Epithelial cell of esophagus (primary cell): ENCODE data around the gene CIB2.

Source experiments
- DNase-seq: peaks from one replicate; pipeline ENCODE4 v3.0.0; 2010; ENCODE audit warnings: low read depth
- H3K4me3 ChIP-seq: 2 replicates; pipeline ENCODE4 v1.5.1; 2011; ENCODE audit warnings: mild to moderate bottlenecking, low read length, control low read depth
- CTCF ChIP-seq: IDR thresholded peaks from 2 replicates; pipeline ENCODE4 v1.5.1; 2011; ENCODE audit warnings: low read depth, mild to moderate bottlenecking, low read length, control low read depth, inconsistent platforms; ENCODE audit not compliant: insufficient read depth; ENCODE audit errors: missing control alignments

Gene CIB2

GRCh38 chr15:78174401-78174800 is 43.2 kb upstream of the CIB2 start:
- DNase-seq, result no peak
- TF ChIP-seq CTCF, result no peak
- no peak overlapping the region for H3K4me3 ChIP-seq

- H3K4me3 ChIP-seq, result no peak overlapping the region
- DNase-seq, result no peak
- TF ChIP-seq CTCF, result no peak
Observed at GRCh38 chr15:78171864-78172472, 40.7 kb upstream of the CIB2 start.

GRCh38 chr15:78170848-78171773 is 39.9 kb upstream of the CIB2 start:
- TF ChIP-seq CTCF, result no peak
- no peak for DNase-seq
- no peak overlapping the region for H3K4me3 ChIP-seq

- no peak overlapping the region for H3K4me3 ChIP-seq
- TF ChIP-seq CTCF, result no peak
- no peak for DNase-seq
Observed at GRCh38 chr15:78168608-78169007, 37.4 kb upstream of the CIB2 start.

DNA sequence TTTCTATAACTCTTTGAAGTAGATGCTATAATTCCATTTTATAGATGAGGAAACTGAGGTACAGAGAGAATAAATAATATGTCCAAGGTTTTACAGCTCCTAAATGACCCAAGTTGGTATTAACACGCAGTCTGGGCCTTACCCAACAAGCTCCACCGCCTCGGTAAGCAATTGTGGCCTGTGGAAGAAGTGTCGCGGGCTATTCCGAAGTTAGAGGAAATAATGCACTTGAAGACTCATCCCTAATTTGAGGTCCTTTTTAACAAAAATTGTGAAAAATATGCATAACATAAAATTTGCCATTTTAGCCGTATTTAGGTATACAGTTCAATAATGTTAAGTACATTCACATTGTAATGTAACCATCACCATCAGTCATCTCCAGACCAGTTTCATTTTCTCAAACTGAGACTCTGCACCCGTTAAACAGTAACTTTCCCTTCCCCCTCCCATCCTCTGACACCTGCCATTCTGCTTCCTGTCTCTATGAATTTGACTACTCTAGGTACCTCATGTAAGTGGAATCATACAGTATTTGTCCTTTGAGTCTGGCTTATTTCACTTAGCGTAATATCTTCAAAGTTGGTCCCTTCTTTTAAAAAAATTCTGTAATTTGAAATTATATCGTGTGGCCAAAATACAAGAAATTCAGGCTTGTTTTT is 36.1 kb upstream of the CIB2 start:
- DNase-seq, result no peak
- TF ChIP-seq CTCF, result no peak

GRCh38 chr15:78164010-78164409 is 32.8 kb upstream of the CIB2 start:
- TF ChIP-seq CTCF, result no peak
- no peak for DNase-seq
- H3K4me3 ChIP-seq, result no peak overlapping the region

More for the DNA sequence above, 36.1 kb upstream of the CIB2 start:
- H3K4me3 ChIP-seq, result no peak overlapping the region
